Thoracic aorta (tissue), 2 donors: Measurements from ENCODE around the gene SEMA4G. TPM values are rescaled to one million over a fixed set of nuclear protein-coding genes. Genes with fewer than 3 reads are reported as not detected.
"Not testable (repeated sequence)": the region's sequence is repeated elsewhere in the genome, so short reads cannot be mapped to it uniquely, and the experiment has no call there.

ENCODE experiments used
- ATAC-seq: fragments of 150-250 bp; one replicate; pipeline ENCODE4 v1.8.0; 2017; ENCODE audit warnings: low read depth; ENCODE audit not compliant: insufficient number of reproducible peaks, low FRiP score
- DNase-seq: peaks from one replicate; pipeline ENCODE4 v3.0.0-alpha.2; 2020; ENCODE audit warnings: low spot score
- H3K27ac ChIP-seq, 2 donors: fragments of 200-600 bp; sonication (generic); 1 replicate in 1 of 2; 2 replicates in 1 of 2; pipeline ENCODE4 v1.5.1; 2016; ENCODE audit warnings: mild to moderate bottlenecking in 2 of 2, moderate library complexity in 2 of 2
- H3K27me3 ChIP-seq: fragments of 200-600 bp; sonication (generic); replicated peaks from 2 replicates; pipeline ENCODE4 v1.6.0; 2016; ENCODE audit warnings: mild to moderate bottlenecking; ENCODE audit not compliant: insufficient read depth
- H3K36me3 ChIP-seq: fragments of 200-600 bp; sonication (generic); one replicate; pipeline ENCODE4 v1.5.1; 2016
- H3K4me1 ChIP-seq, 2 donors: fragments of 200-600 bp; sonication (generic); 1 replicate in 1 of 2; 2 replicates in 1 of 2; pipeline versions ENCODE4 v1.5.1 to v1.6.0; 2016; ENCODE audit warnings: low read depth in 2 of 2, mild to moderate bottlenecking in 1 of 2; ENCODE audit not compliant: control insufficient read depth in 1 of 2
- H3K4me3 ChIP-seq: fragments of 200-600 bp; sonication (generic); 2 replicates; pipeline ENCODE4 v1.5.1; 2016; ENCODE audit warnings: mild to moderate bottlenecking
- H3K9me3 ChIP-seq: fragments of 200-600 bp; sonication (generic); 2 replicates; pipeline ENCODE4 v1.5.1; 2016
- CTCF ChIP-seq: fragments of 200-600 bp; sonication (generic); IDR thresholded peaks from one replicate; pipeline ENCODE4 v1.5.1; 2019; ENCODE audit warnings: antibody characterized with exemption
- total RNA-seq, 2 donors: library from RNA; depleted of rRNA; stranded (reverse); fragments of >200 nt; gene quantifications; one replicate each; pipeline versions ENCODE4 v1.1.0 to v1.2.3, GENCODE V29; 2016

Gene SEMA4G
- total RNA-seq, 2 donors from 2014 or later: 3.5 to 4.3 TPM

GRCh38 chr10:100970076-100970913 is 991 bp downstream of the SEMA4G start:
- no peak overlapping the region for H3K27ac ChIP-seq
- peak overlapping the region; percentile 81 for H3K4me3 ChIP-seq
- no peak for DNase-seq

DNA sequence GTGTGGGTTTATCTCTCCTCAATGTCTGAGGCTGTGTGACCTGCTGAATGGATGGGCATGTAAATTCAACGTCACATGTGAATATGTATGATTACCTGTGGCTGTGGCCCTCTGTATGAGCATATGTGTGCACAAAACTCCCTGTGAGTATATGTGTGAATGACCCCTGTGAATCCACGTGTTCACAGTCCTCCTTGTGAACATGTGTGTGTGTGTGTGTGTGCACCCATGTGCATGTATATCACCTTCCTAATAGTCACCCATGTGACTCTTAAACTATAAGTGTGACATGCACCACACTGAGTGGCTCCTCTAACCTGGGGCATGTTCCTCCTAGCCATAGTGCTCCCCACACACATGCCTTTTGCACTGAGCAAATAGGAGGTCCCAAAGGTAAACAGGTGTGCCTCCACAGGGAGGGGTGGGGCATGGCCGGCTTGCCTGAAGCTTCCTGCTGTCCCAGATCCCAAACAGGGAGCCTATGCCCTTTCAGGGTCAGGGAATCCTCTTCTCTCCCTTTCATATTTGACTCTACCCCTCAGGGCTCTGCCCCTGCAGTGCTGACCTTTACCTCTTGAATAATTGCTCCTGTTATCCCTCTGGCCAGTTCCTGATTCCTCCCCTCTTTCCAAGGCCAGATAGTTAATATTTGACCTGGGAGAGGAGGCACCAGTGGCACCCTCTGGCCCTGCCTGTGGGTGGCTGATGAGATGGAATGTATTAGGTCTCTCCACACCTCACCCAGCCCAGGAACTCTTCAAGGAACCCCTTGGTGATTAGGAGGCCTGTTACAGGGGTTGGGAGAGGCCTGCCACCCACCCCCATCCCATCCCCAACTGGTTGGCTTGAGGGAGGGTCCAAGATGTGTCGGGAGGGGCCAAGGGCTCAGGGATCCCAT is 1.9 kb downstream of the SEMA4G start:
- TF ChIP-seq CTCF: no peak
- Histone ChIP-seq H3K27me3 (no peaks in the 10 kb centered on the region), H3K4me1 (peaks cover 8 to 15% of the 10 kb centered on the region in 2 donors), H3K36me3 (no peaks in the 10 kb centered on the region), H3K9me3 (no peaks in the 10 kb centered on the region), H3K27ac (no peak overlapping the region), H3K4me3 (no peak overlapping the region)
- no peak for ATAC-seq
- DNase-seq: no peak

More at GRCh38 chr10:100970076-100970913, 991 bp downstream of the SEMA4G start:
- TF ChIP-seq CTCF: no peak
- no peaks in the 10 kb centered on the region for H3K27me3 ChIP-seq
- H3K9me3 ChIP-seq: no peaks in the 10 kb centered on the region
- H3K36me3 ChIP-seq: no peaks in the 10 kb centered on the region
- peaks cover 8 to 15% of the 10 kb centered on the region in 2 donors for H3K4me1 ChIP-seq
- no peak for ATAC-seq

- no peak for ATAC-seq
- Histone ChIP-seq H3K4me1 (peaks cover 8 to 15% of the 10 kb centered on the region in 2 donors), H3K9me3 (no peaks in the 10 kb centered on the region), H3K36me3 (no peaks in the 10 kb centered on the region), H3K27ac (no peak overlapping the region), H3K27me3 (no peaks in the 10 kb centered on the region), H3K4me3 (no peak overlapping the region)
- TF ChIP-seq CTCF: no peak
- DNase-seq: no peak
Measured at GRCh38 chr10:100972115-100972903, 3.0 kb downstream of the SEMA4G start.

- no peak overlapping the region for H3K4me3 ChIP-seq
- no peak for DNase-seq
- no peak for TF ChIP-seq CTCF
- no peaks in the 10 kb centered on the region for H3K27me3 ChIP-seq
- ATAC-seq: no peak
- H3K9me3 ChIP-seq: no peaks in the 10 kb centered on the region
- H3K36me3 ChIP-seq: no peaks in the 10 kb centered on the region
- peaks cover 8 to 15% of the 10 kb centered on the region in 2 donors for H3K4me1 ChIP-seq
- H3K27ac ChIP-seq: no peak overlapping the region
Measured at GRCh38 chr10:100972904-100973535, 3.7 kb downstream of the SEMA4G start.

- not testable (repeated sequence) for H3K4me1 ChIP-seq, H3K36me3 ChIP-seq, H3K4me3 ChIP-seq, DNase-seq, H3K27ac ChIP-seq, H3K27me3 ChIP-seq, ATAC-seq, H3K9me3 ChIP-seq
Measured at GRCh38 chr10:100975397-100975796, 6.1 kb downstream of the SEMA4G start.
